IMR-90 (cell line): ENCODE data around the gene RAI1.

Source experiments
- CEBPB ChIP-seq: IDR thresholded peaks from 2 replicates; pipeline ENCODE4 v1.6.1; 2012; ENCODE audit warnings: low read depth, low read length, improper control_type of control experiment
- CTCF ChIP-seq: conservative IDR thresholded peaks from 2 replicates; pipeline ENCODE4 v1.5.1; 2012; ENCODE audit warnings: mild to moderate bottlenecking, low read depth, low read length, improper control_type of control experiment
- ELK1 ChIP-seq: fragments of 150-350 bp; IDR thresholded peaks from 2 replicates; pipeline ENCODE4 v1.6.1; 2016; ENCODE audit warnings: low read depth, mild to moderate bottlenecking, low read length, moderate library complexity, borderline replicate concordance
- MXI1 ChIP-seq: IDR thresholded peaks from 2 replicates; pipeline ENCODE4 v1.6.1; 2012; ENCODE audit warnings: low read depth, mild to moderate bottlenecking, low read length, moderate library complexity, borderline replicate concordance
- NFE2L2 ChIP-seq: fragments of 150-350 bp; IDR thresholded peaks from 2 replicates; pipeline ENCODE4 v1.6.1; 2016; ENCODE audit warnings: low read depth, mild to moderate bottlenecking, low read length
- POLR2A ChIP-seq: IDR thresholded peaks from 2 replicates; pipeline ENCODE4 v1.6.1; 2012; ENCODE audit warnings: mild to moderate bottlenecking, low read depth, low read length
- RAD21 ChIP-seq: IDR thresholded peaks from 2 replicates; pipeline ENCODE4 v1.6.1; 2012; ENCODE audit warnings: low read length, improper control_type of control experiment
- RFX5 ChIP-seq: IDR thresholded peaks from 2 replicates; pipeline ENCODE4 v1.8.0; 2012; ENCODE audit warnings: low read depth, mild to moderate bottlenecking, low read length, moderate library complexity
- USF2 ChIP-seq: fragments of 150-350 bp; IDR thresholded peaks from 2 replicates; pipeline ENCODE4 v1.6.1; 2017; ENCODE audit warnings: mild to moderate bottlenecking, antibody characterized with exemption, low read length, low read depth

- no peak for TF ChIP-seq CEBPB
- TF ChIP-seq CTCF: peak; percentile 34
- TF ChIP-seq POLR2A: no peak
- TF ChIP-seq RFX5: no peak
- no peak for TF ChIP-seq RAD21
- TF ChIP-seq MXI1: no peak
- no peak for TF ChIP-seq ELK1
- TF ChIP-seq NFE2L2: no peak
- TF ChIP-seq USF2: no peak
These were observed 168.7 kb downstream of the RAI1 start for GRCh38 chr17:17849845-17850373.
